ENCODE data around the gene RPRM.

- TF ChIP-seq CTCF (IDR thresholded peaks at IDR 0.05) (no peak), EP300 (IDR thresholded peaks at IDR 0.05) (no peak), POLR2A (IDR thresholded peaks at IDR 0.05) (no peak)
These were observed 19.5 kb upstream of the RPRM start for GRCh38 chr2:153497938-153498629.
